H1 (cell line): Measurements from ENCODE around the gene ZNF581. TPM values are rescaled to one million over a fixed set of nuclear protein-coding genes. Genes with fewer than 3 reads are reported as not detected.
A peak's percentile ranks its signal among the peaks of the same experiment; 100 is the strongest.

Experiments used
- BRCA1 ChIP-seq: IDR thresholded peaks from 2 replicates; pipeline ENCODE4 v1.6.1; 2012; ENCODE audit warnings: low read depth, low read length, improper control_type of control experiment
- CHD7 ChIP-seq: fragments of 300-600 bp; sonication (generic); IDR thresholded peaks from 2 replicates; pipeline ENCODE4 v1.7.1; 2012; ENCODE audit warnings: low read length, moderate library complexity, mild to moderate bottlenecking, inconsistent platforms; ENCODE audit not compliant: insufficient replicate concordance
- MAX ChIP-seq: IDR thresholded peaks from 2 replicates; pipeline ENCODE4 v1.6.1; 2012; ENCODE audit warnings: inconsistent platforms
- POLR2A ChIP-seq, 2 experiments: IDR thresholded peaks; 1 replicate in 1 of 2; 2 replicates in 1 of 2; pipeline ENCODE4 v1.6.1; 2011; ENCODE audit warnings: low read depth in 2 of 2, low read length in 2 of 2, mild to moderate bottlenecking in 2 of 2; ENCODE audit errors: control extremely low read depth in 1 of 2
- SRF ChIP-seq: IDR thresholded peaks from 2 replicates; pipeline ENCODE4 v1.6.1; 2011; ENCODE audit warnings: mild to moderate bottlenecking, low read depth, low read length, moderate library complexity
- polyA plus RNA-seq, 7 experiments: library from polyadenylated mRNA; depleted of rRNA in 3 of 7; stranded (reverse) in 5 of 7; unstranded in 2 of 7; fragments of >200 nt in 5 of 7; fragments of 200-250 nt in 2 of 7; gene quantifications; 1 replicate in 5 of 7; 2 replicates in 1 of 7; 4 replicates in 1 of 7; pipeline versions ENCODE4 v1.2.1 to v1.2.3, GENCODE V29; 2011 to 2013; ENCODE audit warnings: missing spikeins in 2 of 7, mixed read lengths in 2 of 7
- total RNA-seq: library from RNA; stranded (reverse); fragmentation: NEBNext Ultra II Directional; extraction: Animal tissue kit (Norgen Biotek cat#: 25700); gene quantifications from 2 replicates; pipeline ENCODE4 v1.2.1, GENCODE V29; 2021

The ZNF581 gene
- total and polyA plus RNA-seq, 2 of the 8 experiments (the other 6 are each of a cell fraction or from before 2014, with no cell fraction given) = 73.0 to 76.1 TPM

- TF ChIP-seq CHD7 = no peak
- TF ChIP-seq SRF = no peak
- TF ChIP-seq MAX = peak; percentile 81
- TF ChIP-seq BRCA1 = no peak
- peak in 1 of 2 experiments; percentile 39; a peak in 1 of 3 replicates for TF ChIP-seq POLR2A (IDR thresholded peaks at IDR 0.05; ENCODE audit: control extremely low read depth in 1 of 2, low read depth in 2 of 2, low read length in 2 of 2)
These were observed 1.1 kb upstream of the ZNF581 start (continued) for GRCh38 chr19:55642153-55643002.
